Measurements from ENCODE around the gene AFAP1L2.

Gene AFAP1L2

GRCh38 chr10:114387784-114388183, 16.5 kb downstream of the AFAP1L2 start:
- no peak for DNase-seq (ENCODE audit: low spot score)

- no peak for DNase-seq (ENCODE audit: low spot score)
These were observed 17.9 kb downstream of the AFAP1L2 start for GRCh38 chr10:114386452-114386851.

- no peak for DNase-seq (ENCODE audit: low spot score)
These were observed 18.7 kb downstream of the AFAP1L2 start for GRCh38 chr10:114385557-114385956.

GRCh38 chr10:114384601-114385000, 19.7 kb downstream of the AFAP1L2 start:
- no peak for DNase-seq (ENCODE audit: low spot score)

- DNase-seq (ENCODE audit: low spot score), result no peak
These were observed 20.1 kb downstream of the AFAP1L2 start for GRCh38 chr10:114384181-114384580.

- no peak for DNase-seq (ENCODE audit: low spot score)
These were observed 23.5 kb downstream of the AFAP1L2 start for GRCh38 chr10:114380797-114381196.

- peak; percentile 18 for DNase-seq (ENCODE audit: low spot score)
These were observed 24.2 kb downstream of the AFAP1L2 start for GRCh38 chr10:114380060-114380459.

GRCh38 chr10:114379631-114380041, 24.7 kb downstream of the AFAP1L2 start:
- DNase-seq (ENCODE audit: low spot score), result no peak

- no peak for DNase-seq (ENCODE audit: low spot score)
These were observed 27.8 kb downstream of the AFAP1L2 start for GRCh38 chr10:114376523-114376922.

GRCh38 chr10:114375047-114375446, 29.3 kb downstream of the AFAP1L2 start:
- no peak for DNase-seq (ENCODE audit: low spot score)

- no peak for DNase-seq (ENCODE audit: low spot score)
These were observed 30.1 kb downstream of the AFAP1L2 start for GRCh38 chr10:114374053-114374791.

GRCh38 chr10:114373631-114374030, 30.7 kb downstream of the AFAP1L2 start:
- no peak for DNase-seq (ENCODE audit: low spot score)

- DNase-seq (ENCODE audit: low spot score), result no peak
These were observed 31.3 kb downstream of the AFAP1L2 start for GRCh38 chr10:114372995-114373394.

GRCh38 chr10:114372179-114372578, 32.1 kb downstream of the AFAP1L2 start:
- no peak for DNase-seq (ENCODE audit: low spot score)

- DNase-seq (ENCODE audit: low spot score), result no peak
These were observed 33.3 kb downstream of the AFAP1L2 start for GRCh38 chr10:114370966-114371365.

GRCh38 chr10:114370199-114370598, 34.1 kb downstream of the AFAP1L2 start:
- DNase-seq (ENCODE audit: low spot score), result no peak

GRCh38 chr10:114368057-114368391, 36.3 kb downstream of the AFAP1L2 start:
- DNase-seq (ENCODE audit: low spot score), result no peak

GRCh38 chr10:114367351-114368056, 36.8 kb downstream of the AFAP1L2 start:
- DNase-seq (ENCODE audit: low spot score), result peak; percentile 25

- no peak for DNase-seq (ENCODE audit: low spot score)
These were observed 39.6 kb downstream of the AFAP1L2 start for GRCh38 chr10:114364726-114365125.

- DNase-seq (ENCODE audit: low spot score), result no peak
These were observed 40.4 kb downstream of the AFAP1L2 start for GRCh38 chr10:114363745-114364454.

- DNase-seq (ENCODE audit: low spot score), result no peak
These were observed 41.4 kb downstream of the AFAP1L2 start for GRCh38 chr10:114362826-114363355.

GRCh38 chr10:114359953-114360345, 44.4 kb downstream of the AFAP1L2 start:
- no peak for DNase-seq (ENCODE audit: low spot score)
